ENCODE data around the gene SCFD1.
"Not testable (repeated sequence)": the region's sequence is repeated elsewhere in the genome, so short reads cannot be mapped to it uniquely, and the experiment has no call there.

SCFD1 gene

DNA sequence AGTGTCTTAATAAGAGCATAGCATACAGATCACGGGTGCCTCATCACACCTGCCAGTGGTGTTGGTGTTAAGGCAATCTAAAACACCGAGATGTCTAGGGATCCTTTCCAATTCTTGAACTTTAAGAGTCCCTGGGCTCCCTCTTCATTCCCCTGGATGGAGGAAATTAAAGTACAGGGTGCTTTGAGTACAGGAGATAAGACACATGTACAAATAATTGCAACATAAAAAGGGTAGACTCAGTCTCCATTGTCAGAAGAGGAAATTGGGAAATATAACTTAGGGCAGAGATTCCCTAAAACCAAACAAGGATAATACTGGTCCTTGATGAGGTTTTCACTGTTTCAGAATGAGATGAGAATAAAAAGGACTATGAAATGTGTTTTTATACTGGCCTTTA is 34.9 kb downstream of the SCFD1 start:
- DNase-seq (ENCODE audit: insufficient read length, low spot score) (no peak), FAIRE-seq (no peak)
- TF ChIP-seq POU2F2 (IDR thresholded peaks at IDR 0.05; ENCODE audit: low read depth, low read length) (no peak), TAF1 (IDR thresholded peaks at IDR 0.05; ENCODE audit: low read depth, low read length) (no peak), SPI1 (IDR thresholded peaks at IDR 0.05; ENCODE audit: low read depth, low read length) (no peak), POLR2A (IDR thresholded peaks at IDR 0.05; ENCODE audit: low read depth, low read length) (no peak), PAX5 (IDR thresholded peaks at IDR 0.05; ENCODE audit: insufficient read depth, low read length, severe bottlenecking) (no peak), POLR2AphosphoS5 (IDR thresholded peaks at IDR 0.05; ENCODE audit: low read depth, low read length) (no peak)

DNA sequence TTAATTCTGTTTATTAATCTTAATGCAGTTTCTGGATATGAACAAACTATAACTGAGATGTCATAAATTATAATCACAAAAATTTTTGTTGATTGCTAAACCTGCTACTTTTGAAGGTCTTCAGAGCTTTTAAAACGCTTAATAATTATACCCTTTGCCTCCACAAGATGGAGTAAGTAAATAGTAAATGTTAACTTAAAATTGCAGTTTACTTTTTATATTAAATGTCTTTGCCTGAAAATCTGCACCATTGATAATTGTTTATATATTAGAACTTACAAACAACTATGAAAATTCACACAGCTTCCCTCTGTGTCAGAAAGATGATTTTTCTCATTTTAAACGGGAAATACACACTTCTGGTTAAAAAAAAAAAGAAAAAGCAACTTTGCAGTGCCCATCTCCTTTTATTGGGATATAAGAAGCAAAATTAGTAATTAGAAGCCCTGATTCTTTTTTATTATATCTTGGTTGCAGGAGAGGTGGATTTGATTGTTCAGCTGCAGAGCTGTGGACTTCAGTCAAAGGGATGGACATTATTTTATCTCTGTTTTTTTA is 35.6 kb downstream of the SCFD1 start:
- DNase-seq (ENCODE audit: insufficient read length, low spot score), result no peak
- no peak for FAIRE-seq
- TF ChIP-seq TAF1 (IDR thresholded peaks at IDR 0.05; ENCODE audit: low read depth, low read length), result no peak
- TF ChIP-seq SPI1 (IDR thresholded peaks at IDR 0.05; ENCODE audit: low read depth, low read length), result no peak
- no peak for TF ChIP-seq POLR2A (IDR thresholded peaks at IDR 0.05; ENCODE audit: low read depth, low read length)
- no peak for TF ChIP-seq PAX5 (IDR thresholded peaks at IDR 0.05; ENCODE audit: insufficient read depth, low read length, severe bottlenecking)
- TF ChIP-seq POU2F2 (IDR thresholded peaks at IDR 0.05; ENCODE audit: low read depth, low read length), result no peak
- TF ChIP-seq POLR2AphosphoS5 (IDR thresholded peaks at IDR 0.05; ENCODE audit: low read depth, low read length), result no peak

DNA sequence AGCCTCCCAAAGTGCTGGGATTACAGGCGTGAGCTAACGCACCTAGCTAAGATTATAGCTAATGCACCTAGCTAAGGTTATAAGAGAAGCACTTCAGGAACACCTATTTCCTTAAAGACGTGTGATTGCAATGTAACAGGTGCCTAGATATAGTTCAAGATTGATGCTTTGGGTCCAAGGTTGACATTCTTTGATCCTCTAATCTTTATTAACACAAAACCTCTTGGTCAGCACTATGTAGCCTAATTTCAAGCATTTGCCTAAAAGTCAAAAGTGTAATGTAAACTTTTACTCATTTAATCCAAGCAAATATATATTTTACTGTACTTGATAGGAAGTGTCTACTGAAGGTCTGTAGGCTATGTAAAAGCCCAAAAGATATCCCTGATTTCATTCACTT is 36.5 kb downstream of the SCFD1 start:
- TF ChIP-seq POU2F2 (IDR thresholded peaks at IDR 0.05; ENCODE audit: low read depth, low read length) (no peak), PAX5 (IDR thresholded peaks at IDR 0.05; ENCODE audit: insufficient read depth, low read length, severe bottlenecking) (no peak), SPI1 (IDR thresholded peaks at IDR 0.05; ENCODE audit: low read depth, low read length) (no peak), POLR2AphosphoS5 (IDR thresholded peaks at IDR 0.05; ENCODE audit: low read depth, low read length) (no peak), POLR2A (IDR thresholded peaks at IDR 0.05; ENCODE audit: low read depth, low read length) (no peak), TAF1 (IDR thresholded peaks at IDR 0.05; ENCODE audit: low read depth, low read length) (no peak)
- DNase-seq (ENCODE audit: insufficient read length, low spot score) (no peak), FAIRE-seq (peak; percentile 13)

DNA sequence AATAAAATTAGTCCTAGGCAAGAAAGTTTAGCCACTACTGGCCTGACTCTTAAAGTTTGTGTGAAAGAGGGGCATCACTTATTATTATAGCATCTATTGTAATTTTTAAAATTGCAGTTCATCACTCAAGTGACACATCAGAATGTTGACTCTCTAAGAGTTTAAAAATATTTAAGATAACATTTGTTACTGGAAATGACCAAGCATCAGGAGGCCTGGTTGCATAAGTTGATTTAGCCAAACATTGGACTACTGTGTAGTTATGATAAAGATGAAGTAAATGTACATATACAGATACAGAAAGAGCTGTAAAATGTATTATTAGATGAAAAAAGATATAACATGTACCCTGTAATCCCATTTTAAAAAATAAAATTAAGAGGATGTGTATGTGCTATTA is 47.5 kb downstream of the SCFD1 start:
- FAIRE-seq, result no peak
- TF ChIP-seq POLR2A (IDR thresholded peaks at IDR 0.05; ENCODE audit: low read depth, low read length), result no peak
- no peak for TF ChIP-seq SPI1 (IDR thresholded peaks at IDR 0.05; ENCODE audit: low read depth, low read length)
- DNase-seq (ENCODE audit: insufficient read length, low spot score), result no peak

DNA sequence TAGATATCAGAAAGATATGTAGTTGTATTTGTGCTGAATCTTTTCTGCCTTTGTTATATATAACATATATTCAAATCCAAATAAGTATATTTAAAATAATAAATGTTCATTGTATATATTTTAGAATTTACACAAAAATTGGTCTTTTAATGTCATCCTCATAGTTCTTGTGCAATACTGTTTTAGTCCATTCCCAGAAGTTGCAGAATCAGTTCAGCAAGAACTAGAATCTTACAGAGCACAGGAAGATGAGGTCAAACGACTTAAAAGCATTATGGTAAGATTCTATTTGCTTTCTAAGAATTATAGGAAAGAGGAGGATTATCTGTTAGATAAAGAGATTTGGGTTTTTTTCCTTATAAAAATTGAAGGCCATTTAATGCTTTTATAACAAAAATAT is 51.0 kb downstream of the SCFD1 start:
- no peak for FAIRE-seq
- TF ChIP-seq POU2F2 (IDR thresholded peaks at IDR 0.05; ENCODE audit: low read depth, low read length), result no peak
- no peak for TF ChIP-seq TAF1 (IDR thresholded peaks at IDR 0.05; ENCODE audit: low read depth, low read length)
- no peak for TF ChIP-seq SPI1 (IDR thresholded peaks at IDR 0.05; ENCODE audit: low read depth, low read length)
- no peak for TF ChIP-seq PAX5 (IDR thresholded peaks at IDR 0.05; ENCODE audit: insufficient read depth, low read length, severe bottlenecking)
- no peak for TF ChIP-seq POLR2A (IDR thresholded peaks at IDR 0.05; ENCODE audit: low read depth, low read length)
- no peak for TF ChIP-seq POLR2AphosphoS5 (IDR thresholded peaks at IDR 0.05; ENCODE audit: low read depth, low read length)
- no peak for DNase-seq (ENCODE audit: insufficient read length, low spot score)

DNA sequence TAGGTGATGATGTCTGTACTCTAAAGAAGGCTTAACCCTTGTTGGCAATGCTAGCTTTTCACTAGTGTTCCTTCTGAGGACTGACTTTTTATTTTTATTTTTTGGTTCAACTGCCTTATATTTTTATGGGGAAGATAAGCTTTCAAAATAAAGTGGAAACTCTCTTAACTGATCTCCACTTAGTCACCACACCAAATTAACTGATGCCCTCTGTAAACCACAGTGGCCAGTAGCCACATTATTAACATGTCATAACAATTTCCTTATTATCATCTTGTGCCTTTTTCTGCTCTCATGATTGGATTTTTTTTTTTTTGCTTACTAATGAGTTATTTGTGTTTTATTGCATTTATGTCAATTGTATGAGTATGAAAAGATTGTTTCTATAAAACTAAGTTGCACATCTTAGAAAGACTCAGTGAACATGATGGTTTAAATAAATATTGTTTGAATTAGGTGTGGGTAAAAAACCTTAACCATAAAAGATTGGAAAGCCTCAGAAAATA is 56.9 kb downstream of the SCFD1 start:
- TF ChIP-seq SPI1 (IDR thresholded peaks at IDR 0.05; ENCODE audit: low read depth, low read length), result no peak
- TF ChIP-seq PAX5 (IDR thresholded peaks at IDR 0.05; ENCODE audit: insufficient read depth, low read length, severe bottlenecking), result no peak
- TF ChIP-seq TAF1 (IDR thresholded peaks at IDR 0.05; ENCODE audit: low read depth, low read length), result no peak
- TF ChIP-seq POLR2AphosphoS5 (IDR thresholded peaks at IDR 0.05; ENCODE audit: low read depth, low read length), result no peak
- no peak for TF ChIP-seq POU2F2 (IDR thresholded peaks at IDR 0.05; ENCODE audit: low read depth, low read length)
- no peak for TF ChIP-seq POLR2A (IDR thresholded peaks at IDR 0.05; ENCODE audit: low read depth, low read length)
- FAIRE-seq (no peak), DNase-seq (ENCODE audit: insufficient read length, low spot score) (no peak)

DNA sequence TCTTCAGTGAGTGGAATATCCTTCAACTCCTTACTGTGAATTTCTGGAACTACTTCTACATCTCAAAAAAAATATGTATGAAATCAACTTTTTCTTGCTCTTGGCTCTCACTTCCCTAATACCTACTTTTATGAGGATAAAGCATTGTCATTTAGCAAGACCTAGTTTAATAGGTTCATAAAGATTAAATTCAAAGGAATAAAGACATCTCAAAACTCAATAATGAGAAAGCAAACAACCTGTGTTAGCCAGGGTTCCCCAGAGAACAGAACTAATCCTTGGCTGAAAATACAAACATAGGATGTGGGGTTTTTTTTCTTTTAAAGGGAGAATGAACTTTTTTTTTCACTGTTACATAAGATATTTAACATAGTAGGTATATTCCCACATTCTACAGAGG is 57.9 kb downstream of the SCFD1 start:
- FAIRE-seq, result no peak
- no peak for TF ChIP-seq TAF1 (IDR thresholded peaks at IDR 0.05; ENCODE audit: low read depth, low read length)
- no peak for TF ChIP-seq SPI1 (IDR thresholded peaks at IDR 0.05; ENCODE audit: low read depth, low read length)
- no peak for TF ChIP-seq POU2F2 (IDR thresholded peaks at IDR 0.05; ENCODE audit: low read depth, low read length)
- no peak for TF ChIP-seq PAX5 (IDR thresholded peaks at IDR 0.05; ENCODE audit: insufficient read depth, low read length, severe bottlenecking)
- no peak for TF ChIP-seq POLR2AphosphoS5 (IDR thresholded peaks at IDR 0.05; ENCODE audit: low read depth, low read length)
- TF ChIP-seq POLR2A (IDR thresholded peaks at IDR 0.05; ENCODE audit: low read depth, low read length), result no peak

DNA sequence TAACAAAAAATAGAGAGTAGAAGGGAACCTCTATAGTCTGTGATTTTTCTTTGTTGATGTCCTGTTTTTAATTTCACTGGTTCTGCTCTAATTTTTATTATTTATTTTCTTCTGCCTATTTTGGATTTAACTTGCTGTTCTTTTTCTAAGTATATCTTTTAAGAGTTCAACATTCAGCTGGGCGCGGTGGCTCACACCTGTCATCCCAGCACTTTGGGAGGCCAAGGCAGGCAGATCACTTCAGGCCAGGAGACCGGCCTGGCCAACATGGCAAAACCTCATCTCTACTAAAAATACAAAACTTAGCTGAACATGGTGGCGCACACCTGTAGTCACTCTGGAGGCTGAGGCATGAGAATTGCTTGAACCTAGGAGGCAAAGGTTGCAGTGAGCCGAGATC is 58.7 kb downstream of the SCFD1 start:
- FAIRE-seq; DNase-seq (ENCODE audit: insufficient read length, low spot score): not testable (repeated sequence)

More for the DNA sequence above, 57.9 kb downstream of the SCFD1 start:
- no peak for DNase-seq (ENCODE audit: insufficient read length, low spot score)

DNA sequence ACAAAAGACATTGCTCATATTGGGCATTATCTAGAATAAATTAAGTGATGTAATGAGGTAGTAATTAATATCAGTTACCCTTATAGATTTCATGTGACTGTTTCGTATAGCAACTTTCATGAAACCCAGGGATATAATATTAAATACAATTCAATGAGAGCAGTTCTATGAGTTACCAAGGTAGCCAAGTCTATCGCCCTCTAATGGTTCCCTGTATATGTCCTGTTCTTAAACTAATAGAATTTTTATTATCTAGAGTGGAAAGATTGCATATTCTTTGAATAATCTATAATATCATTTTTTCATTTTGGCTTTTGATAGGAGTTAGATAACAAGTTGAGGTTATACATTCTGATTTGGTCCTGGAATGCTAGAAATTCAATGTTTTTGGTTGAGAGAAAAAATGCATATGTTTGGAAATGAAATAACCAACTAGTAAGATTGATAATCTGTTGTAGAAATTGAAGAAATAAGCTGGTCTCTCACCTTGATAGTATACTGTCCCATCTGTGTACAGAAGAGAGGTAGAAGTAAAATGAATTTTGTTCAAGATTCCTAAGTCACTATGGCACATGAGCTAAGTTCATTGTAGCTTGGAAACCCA is 59.7 kb downstream of the SCFD1 start:
- TF ChIP-seq POLR2AphosphoS5 (IDR thresholded peaks at IDR 0.05; ENCODE audit: low read depth, low read length) (no peak), TAF1 (IDR thresholded peaks at IDR 0.05; ENCODE audit: low read depth, low read length) (no peak), SPI1 (IDR thresholded peaks at IDR 0.05; ENCODE audit: low read depth, low read length) (no peak), PAX5 (IDR thresholded peaks at IDR 0.05; ENCODE audit: insufficient read depth, low read length, severe bottlenecking) (no peak), POU2F2 (IDR thresholded peaks at IDR 0.05; ENCODE audit: low read depth, low read length) (no peak), POLR2A (IDR thresholded peaks at IDR 0.05; ENCODE audit: low read depth, low read length) (no peak)
- DNase-seq (ENCODE audit: insufficient read length, low spot score) (no peak), FAIRE-seq (no peak)

DNA sequence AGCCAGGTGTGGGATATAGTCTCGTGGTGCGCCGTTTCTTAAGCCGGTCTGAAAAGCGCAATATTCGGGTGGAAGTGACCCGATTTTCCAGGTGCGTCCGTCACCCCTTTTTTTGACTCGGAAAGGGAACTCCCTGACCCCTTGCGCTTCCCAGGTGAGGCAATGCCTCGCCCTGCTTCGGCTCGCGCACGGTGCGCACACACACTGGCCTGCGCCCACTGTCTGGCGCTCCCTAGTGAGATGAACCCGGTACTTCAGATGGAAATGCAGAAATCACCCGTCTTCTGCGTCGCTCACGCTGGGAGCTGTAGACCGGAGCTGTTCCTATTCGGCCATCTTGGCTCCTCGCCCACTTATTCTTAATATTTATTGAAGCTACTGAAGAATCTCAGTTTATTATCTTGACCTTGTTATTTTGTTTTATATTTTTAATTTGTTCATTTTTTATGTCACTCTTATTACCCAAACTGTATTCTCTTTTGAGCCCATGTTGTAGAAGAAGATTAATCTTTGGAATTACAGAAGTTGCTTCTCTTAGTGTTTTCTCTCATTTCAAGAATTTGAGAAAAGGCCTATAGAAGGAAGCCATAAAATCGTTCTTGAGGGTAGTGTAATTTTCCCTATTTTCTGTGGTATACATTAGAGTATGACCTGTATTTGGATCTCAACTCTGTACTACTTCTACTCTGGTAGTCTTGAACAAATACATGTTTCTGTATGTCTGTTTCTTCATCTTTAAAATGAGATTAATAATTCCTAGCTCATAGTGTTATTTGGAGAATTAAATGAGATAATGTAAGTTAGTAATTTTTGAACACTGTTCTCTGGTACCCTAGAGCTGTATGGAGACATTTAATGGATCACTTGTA is 68.6 kb downstream of the SCFD1 start:
- DNase-seq (ENCODE audit: insufficient read length, low spot score); FAIRE-seq: not testable (repeated sequence)
